GM19035 (cell line): Measurements from ENCODE around the gene SDCBP2.
A peak's percentile ranks its signal among the peaks of the same experiment; 100 is the strongest.

Source experiments
- ATAC-seq: cut with Tn5 transposase; IDR thresholded peaks from one replicate; pipeline ENCODE4 v1.9.1; 2021; ENCODE audit not compliant: unreplicated experiment

Gene SDCBP2

GRCh38 chr20:1331801-1332453, 3.0 kb upstream of the SDCBP2 start:
- ATAC-seq = no peak

- ATAC-seq = no peak
Observed at GRCh38 chr20:1331101-1331500, 2.2 kb upstream of the SDCBP2 start.

DNA sequence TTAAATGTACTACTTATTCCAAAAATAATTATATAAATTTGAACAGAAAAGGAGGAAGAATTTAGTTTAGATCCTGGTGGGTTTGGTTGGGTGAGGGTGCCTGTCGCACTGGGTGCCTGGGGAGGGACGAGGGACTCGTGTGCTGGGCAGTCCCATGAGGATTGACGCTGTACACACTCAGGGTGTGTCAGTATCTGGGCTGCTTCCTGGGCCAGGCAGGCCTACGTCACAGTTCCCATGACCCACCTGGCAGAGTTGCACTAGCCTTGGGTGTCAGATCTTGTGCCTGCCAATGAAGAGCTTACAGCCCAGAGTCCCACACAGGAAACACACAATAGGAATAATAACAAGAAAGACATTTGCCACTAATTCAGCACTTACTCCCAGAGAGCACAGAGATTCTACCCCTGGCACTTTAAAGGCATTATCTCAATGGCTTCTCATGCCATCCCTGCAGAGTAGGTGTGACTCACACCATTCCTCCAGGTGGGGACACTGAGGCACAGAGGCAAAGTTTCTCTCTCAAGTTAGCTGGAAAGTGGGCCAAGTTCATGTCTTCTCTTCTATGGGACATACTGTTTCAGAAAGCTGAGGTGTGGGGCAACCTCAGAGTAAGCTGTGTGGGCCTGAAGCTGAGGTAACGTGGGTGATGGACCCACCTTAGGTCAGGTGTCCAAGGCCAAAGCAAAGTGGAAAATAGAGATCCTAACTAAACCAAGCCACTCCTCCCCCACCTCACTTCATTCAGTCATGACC, 1.3 kb upstream of the SDCBP2 start:
- ATAC-seq = no peak

DNA sequence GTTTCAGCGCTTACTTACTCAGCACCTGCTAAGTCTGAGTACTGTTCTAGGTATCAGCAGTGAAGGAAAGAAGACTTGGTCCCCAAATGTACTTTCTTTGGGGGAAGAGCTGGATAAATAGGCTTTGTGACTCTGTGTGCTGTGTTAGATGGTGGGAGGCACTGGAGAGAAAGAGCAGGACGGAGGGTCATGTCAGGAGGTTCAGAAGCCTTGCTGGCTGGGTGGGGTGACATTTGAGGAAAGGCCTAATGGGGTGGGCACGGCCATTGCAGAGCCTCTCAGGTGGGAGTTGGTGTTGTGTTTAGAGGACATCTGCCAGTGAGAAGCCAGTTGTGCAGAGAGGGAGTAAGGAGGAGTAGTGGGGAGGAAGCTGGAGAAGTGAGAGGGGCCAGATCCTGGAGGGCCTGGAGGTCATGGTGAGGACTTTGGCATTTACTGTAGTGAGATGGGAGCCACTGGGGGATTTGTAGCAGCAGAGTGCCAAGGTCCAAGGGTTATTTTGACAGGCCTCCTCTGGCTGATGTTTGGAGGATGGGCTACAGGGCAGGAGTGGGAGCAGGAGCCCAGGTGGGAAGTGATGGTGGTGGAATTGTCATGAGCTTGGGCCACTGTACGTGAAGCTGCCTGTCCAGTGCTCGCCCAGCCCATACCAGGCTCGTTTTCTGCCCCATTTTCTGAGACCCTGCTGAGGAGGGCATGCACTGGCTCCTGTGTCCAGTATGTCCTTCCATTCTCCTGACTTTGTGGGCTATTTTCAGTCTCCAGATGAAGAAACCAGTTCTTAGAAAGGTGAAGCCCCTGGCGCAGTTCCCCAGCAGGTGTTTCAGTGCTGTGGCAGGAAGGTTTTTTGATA, 886 bp downstream of the SDCBP2 start:
- ATAC-seq = no peak

GRCh38 chr20:1327241-1327653, 1.7 kb downstream of the SDCBP2 start:
- ATAC-seq = no peak

GRCh38 chr20:1326031-1326930, 2.7 kb downstream of the SDCBP2 start:
- ATAC-seq = no peak

GRCh38 chr20:1325173-1326030, 3.5 kb downstream of the SDCBP2 start:
- ATAC-seq = peak; percentile 92

DNA sequence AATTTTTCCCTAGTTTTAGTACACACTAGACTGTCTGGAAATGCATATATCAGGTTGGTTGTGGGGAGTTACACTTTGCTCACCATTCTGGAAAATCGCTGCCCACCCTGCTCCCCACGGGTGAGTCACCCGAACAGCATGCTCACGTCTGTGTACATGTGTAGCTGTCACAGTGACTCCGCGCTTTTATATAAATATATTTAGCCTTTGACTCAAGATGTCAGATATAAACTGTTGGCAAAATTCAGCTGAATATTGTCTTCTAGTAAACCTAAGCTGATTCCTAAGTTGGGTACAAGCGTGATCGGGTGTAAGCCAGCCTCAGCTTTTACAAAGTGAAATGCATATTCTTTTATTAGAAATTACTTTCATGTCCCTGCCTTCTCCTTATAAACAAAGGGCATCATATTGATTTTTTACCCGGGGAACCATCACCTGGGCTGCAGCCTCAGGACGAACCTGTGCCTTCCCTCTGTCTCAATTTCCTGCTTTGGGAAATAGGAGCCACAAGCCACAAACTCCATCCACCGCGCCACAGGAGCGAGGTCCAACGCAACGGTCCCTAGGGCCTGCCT, 4.3 kb downstream of the SDCBP2 start:
- no peak for ATAC-seq

DNA sequence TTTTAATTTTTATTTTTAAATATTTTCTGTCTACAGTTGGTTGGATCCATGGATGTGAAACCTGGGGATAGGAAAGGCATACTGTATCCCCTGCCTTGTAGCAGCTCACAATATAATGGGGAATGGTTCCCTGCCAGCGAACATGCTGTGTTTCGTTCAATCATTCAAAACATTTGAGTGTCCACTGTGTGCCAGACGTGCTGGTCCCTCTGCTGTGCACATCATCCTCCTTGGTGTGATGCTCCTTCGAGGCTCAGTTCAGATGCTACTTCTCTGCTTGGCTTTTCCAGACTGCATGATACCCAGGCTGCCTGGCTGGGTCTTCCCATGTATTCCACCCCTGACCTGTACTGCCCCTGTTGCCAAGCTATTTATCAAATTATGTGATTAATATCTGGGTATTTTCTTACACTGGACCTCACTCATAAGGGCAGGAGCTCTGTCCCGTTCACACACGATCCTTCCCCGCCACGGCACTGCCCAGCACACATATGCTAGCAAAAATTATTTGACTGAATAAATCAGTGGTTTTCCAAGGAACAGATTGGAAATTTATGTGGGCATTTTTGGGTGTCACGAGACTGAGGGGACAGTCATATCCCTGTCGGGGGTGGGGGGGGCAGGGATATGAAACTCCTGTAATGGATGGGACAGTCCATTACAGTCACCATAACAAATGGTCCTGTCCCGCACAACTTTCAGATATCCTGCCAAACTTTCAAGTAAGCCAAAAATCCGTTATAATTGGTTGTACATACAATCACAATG, 4.9 kb downstream of the SDCBP2 start:
- no peak for ATAC-seq

GRCh38 chr20:1323256-1323655, 5.7 kb downstream of the SDCBP2 start:
- no peak for ATAC-seq

DNA sequence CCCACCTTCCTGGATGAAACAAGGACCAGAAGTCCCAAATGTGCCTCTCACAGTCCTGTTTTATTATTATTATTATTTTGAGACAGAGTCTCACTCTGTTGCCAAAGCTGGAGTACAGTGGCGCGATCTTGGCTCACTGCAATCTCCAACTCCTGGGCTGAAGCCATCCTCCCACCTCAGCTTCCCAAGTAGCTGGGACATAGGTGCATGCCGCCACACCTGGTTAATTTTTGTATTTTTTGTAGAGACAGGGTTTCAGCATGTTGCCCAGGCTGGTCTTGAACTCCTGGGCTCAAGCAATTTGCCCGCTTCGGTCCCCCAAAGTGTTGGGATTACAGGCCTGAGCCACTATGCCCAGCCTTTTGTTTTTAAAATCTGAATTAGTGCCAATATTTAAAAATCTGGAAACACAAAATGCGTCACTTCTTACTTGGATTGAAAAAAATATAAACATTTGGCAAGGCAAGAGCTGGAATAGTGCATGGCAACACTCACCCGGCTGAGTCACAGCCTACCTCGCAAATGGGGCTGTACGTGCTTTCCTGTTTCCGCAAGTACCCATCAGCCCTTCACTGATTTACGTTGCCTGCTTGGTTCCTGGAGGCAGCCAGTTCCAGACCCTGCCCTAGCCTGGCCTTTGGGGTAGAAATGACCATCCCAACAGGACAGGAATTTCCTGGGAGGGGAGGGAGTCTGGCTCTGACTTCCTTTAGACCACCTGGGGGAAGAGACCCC, 6.3 kb downstream of the SDCBP2 start:
- no peak for ATAC-seq

GRCh38 chr20:1321654-1321939, 7.3 kb downstream of the SDCBP2 start:
- ATAC-seq = no peak

- no peak for ATAC-seq
Observed at GRCh38 chr20:1320902-1321653, 7.9 kb downstream of the SDCBP2 start.

- ATAC-seq = no peak
Observed at GRCh38 chr20:1320016-1320415, 8.9 kb downstream of the SDCBP2 start.

- ATAC-seq = no peak
Observed at GRCh38 chr20:1319462-1319861, 9.5 kb downstream of the SDCBP2 start.

GRCh38 chr20:1319051-1319450, 9.9 kb downstream of the SDCBP2 start:
- no peak for ATAC-seq

DNA sequence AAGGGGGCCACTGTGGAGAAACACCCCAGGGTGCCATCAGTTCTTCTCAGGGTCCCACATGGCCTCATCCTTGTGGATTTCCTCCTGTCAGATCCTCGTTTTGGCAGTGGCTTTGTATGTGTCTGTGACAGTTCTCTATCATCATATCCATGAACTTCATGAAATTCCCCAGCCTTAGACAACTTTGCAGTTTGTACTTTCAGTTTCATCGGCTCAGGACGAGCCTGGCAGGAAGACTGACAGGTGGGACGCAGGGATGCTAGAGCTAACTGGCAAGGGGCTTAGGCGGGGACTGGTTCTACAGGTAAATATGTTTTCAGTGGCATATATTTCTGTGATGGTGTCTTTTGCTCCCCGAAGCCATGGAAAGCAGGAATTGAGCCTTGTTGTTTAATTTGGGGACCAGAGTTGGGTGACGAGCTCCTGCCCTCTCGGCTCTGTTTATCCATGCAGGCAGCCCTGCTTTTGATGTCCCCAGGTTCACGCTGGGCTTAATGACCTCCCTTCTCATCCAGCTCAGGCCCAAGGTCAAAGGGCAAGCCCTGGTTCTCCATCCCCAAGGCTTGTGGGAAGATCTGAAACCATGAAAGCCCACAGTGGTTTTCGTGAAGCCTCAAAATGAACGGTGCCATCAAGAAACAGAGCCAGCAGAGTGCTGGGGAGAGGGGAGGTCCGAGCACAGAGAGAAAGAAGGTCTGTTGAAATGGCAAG, 11.2 kb downstream of the SDCBP2 start:
- ATAC-seq = no peak
